ENCODE measurements around the gene CDKL4. TPM values are rescaled to one million over a fixed set of nuclear protein-coding genes. Genes with fewer than 3 reads are reported as not detected.
"Not testable (repeated sequence)": the region's sequence is repeated elsewhere in the genome, so short reads cannot be mapped to it uniquely, and the experiment has no call there.

CDKL4 gene
- total RNA-seq, 1 donor: 0.90 TPM

GRCh38 chr2:39181297-39181696 is 62.5 kb downstream of the CDKL4 start:
- DNase-seq (ENCODE audit: low read depth): no peak
- no peak for TF ChIP-seq CTCF (IDR thresholded peaks at IDR 0.05; ENCODE audit: insufficient read depth, low read length)
- H3K4me3 ChIP-seq (ENCODE audit: low read depth, low read length): no peak overlapping the region

- H3K4me3 ChIP-seq (ENCODE audit: low read depth, low read length): no peak overlapping the region
- DNase-seq (ENCODE audit: low read depth): no peak
- no peak for TF ChIP-seq CTCF (IDR thresholded peaks at IDR 0.05; ENCODE audit: insufficient read depth, low read length)
Observed at GRCh38 chr2:39179974-39180960, 63.5 kb downstream of the CDKL4 start.

GRCh38 chr2:39178756-39179155 is 65.0 kb downstream of the CDKL4 start:
- DNase-seq (ENCODE audit: low read depth): no peak
- no peak overlapping the region for H3K4me3 ChIP-seq (ENCODE audit: low read depth, low read length)
- TF ChIP-seq CTCF (IDR thresholded peaks at IDR 0.05; ENCODE audit: insufficient read depth, low read length): no peak

GRCh38 chr2:39176997-39177396 is 66.8 kb downstream of the CDKL4 start:
- H3K4me3 ChIP-seq (ENCODE audit: low read depth, low read length): no peak overlapping the region
- no peak for DNase-seq (ENCODE audit: low read depth)
- TF ChIP-seq CTCF (IDR thresholded peaks at IDR 0.05; ENCODE audit: insufficient read depth, low read length): no peak

GRCh38 chr2:39175026-39175812 is 68.6 kb downstream of the CDKL4 start:
- no peak overlapping the region for H3K4me3 ChIP-seq (ENCODE audit: low read depth, low read length)
- TF ChIP-seq CTCF (IDR thresholded peaks at IDR 0.05; ENCODE audit: insufficient read depth, low read length): no peak
- DNase-seq (ENCODE audit: low read depth): no peak

GRCh38 chr2:39174022-39174421 is 69.7 kb downstream of the CDKL4 start:
- DNase-seq (ENCODE audit: low read depth): no peak
- no peak overlapping the region for H3K4me3 ChIP-seq (ENCODE audit: low read depth, low read length)

GRCh38 chr2:39172047-39172706 is 71.6 kb downstream of the CDKL4 start:
- DNase-seq (ENCODE audit: low read depth); H3K4me3 ChIP-seq (ENCODE audit: low read depth, low read length): not testable (repeated sequence)

More at GRCh38 chr2:39174022-39174421, 69.7 kb downstream of the CDKL4 start:
- TF ChIP-seq CTCF (IDR thresholded peaks at IDR 0.05; ENCODE audit: insufficient read depth, low read length): no peak
